WI38 (cell line): ENCODE data around the gene INTS1.

Experiments
- H3K4me3 ChIP-seq: 2 replicates; pipeline ENCODE4 v1.5.1; 2011; ENCODE audit warnings: low read depth, mild to moderate bottlenecking, control low read depth, low read length
- TF ChIP-seq, protein P1 (sequence below): IDR thresholded peaks from 2 replicates; pipeline ENCODE4 v1.5.1; 2012; ENCODE audit warnings: low read depth, mild to moderate bottlenecking, control low read depth, low read length

The INTS1 gene

DNA sequence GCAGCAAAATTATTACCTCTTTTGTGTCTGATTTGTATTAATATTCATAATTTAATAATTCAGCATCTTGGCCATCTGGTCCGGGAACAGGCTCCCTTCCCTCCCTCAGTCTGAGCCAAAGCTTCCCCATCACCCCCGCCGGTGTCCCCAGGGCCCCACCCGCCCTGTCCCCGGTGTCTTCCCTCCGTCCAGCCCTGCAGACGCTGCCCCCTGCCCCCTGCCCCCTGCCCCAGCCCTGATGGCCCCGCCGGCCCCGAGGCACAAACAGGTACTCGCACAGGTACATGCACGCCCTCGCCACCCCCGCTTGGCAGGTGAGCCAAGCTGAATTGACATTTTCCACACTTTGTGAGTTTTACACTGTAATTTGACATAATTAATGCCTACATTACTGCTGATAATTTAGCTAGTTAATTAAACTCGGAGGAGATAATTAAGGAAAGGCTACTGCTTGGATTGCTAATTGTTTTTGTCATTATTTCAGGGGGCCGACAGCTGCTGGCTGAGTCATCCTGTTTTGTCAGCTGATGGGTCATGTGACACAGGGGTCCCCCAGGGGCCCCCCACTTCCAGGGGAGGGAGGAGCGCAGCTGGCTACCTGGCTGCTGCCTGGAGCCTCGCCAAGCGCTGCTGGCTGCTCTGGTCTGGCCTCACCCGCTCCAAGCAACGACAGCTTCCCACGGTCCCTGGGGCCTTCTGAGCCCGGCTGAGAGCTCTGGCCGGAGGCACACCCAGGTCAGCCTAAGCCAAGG, 81.5 kb downstream of the INTS1 start:
- no peak overlapping the region for H3K4me3 ChIP-seq
- TF ChIP-seq, protein P1, sequence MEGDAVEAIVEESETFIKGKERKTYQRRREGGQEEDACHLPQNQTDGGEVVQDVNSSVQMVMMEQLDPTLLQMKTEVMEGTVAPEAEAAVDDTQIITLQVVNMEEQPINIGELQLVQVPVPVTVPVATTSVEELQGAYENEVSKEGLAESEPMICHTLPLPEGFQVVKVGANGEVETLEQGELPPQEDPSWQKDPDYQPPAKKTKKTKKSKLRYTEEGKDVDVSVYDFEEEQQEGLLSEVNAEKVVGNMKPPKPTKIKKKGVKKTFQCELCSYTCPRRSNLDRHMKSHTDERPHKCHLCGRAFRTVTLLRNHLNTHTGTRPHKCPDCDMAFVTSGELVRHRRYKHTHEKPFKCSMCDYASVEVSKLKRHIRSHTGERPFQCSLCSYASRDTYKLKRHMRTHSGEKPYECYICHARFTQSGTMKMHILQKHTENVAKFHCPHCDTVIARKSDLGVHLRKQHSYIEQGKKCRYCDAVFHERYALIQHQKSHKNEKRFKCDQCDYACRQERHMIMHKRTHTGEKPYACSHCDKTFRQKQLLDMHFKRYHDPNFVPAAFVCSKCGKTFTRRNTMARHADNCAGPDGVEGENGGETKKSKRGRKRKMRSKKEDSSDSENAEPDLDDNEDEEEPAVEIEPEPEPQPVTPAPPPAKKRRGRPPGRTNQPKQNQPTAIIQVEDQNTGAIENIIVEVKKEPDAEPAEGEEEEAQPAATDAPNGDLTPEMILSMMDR = no peak

DNA sequence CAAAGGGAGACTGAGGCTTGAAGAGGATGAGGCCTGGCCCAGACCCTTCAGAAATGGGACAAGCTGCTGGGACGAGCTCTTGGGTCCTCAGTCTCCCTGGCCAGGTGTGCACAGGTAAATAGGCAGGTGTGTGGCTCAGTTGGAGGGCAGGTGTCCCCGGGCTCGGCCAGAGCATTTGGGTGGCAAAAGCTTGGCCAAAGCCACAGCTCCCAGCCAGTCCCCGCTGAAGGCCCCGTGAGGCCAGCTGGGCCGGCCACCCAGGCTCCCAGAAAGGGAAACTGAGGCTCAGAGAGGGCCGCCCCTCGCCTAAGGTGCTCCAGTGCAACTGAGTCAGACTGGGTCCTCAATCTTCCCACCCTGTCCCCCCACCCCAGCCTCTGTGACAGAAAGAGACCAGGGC, 82.2 kb downstream of the INTS1 start:
- no peak overlapping the region for H3K4me3 ChIP-seq
- TF ChIP-seq, protein P1 = no peak

DNA sequence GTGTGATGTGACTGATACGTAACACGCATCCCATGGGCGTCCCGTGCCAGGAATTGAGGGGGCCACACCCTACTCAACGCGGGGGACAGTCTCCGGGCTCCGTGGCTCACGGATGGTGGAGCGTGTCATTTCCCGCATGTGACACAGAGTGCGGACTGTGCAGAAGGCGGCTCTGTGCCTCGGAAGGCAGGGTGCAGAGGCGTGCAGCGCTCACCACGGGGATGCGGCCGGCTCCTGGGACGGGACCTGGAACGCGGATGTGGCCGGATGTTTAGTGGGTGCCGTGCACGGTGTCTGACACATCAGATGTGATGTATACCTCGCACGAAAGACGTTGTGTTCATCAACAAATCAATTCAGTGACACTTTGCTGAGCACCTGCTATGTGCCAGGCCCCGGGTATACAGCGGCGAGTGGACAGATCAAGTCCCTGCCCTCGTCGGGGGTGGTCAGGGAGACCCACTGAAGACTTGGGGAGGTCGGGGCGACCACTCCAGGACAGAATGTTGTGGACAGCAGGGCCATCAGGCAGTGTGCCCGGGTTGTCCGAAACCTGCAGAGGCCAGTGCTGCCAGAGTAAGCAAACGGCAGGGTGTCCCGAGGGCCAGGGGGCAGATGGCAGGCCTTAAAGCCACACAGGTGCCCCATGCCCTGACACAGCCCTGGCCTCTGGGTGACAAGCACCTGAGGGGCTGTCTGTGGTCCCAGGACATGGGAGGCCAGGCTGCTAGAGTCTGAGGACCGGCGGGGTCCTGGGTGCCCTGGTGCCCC, 83.0 kb downstream of the INTS1 start:
- no peak overlapping the region for H3K4me3 ChIP-seq
- TF ChIP-seq, protein P1 = no peak
